D721Med (cell line): ENCODE measurements around the gene CTXND2.
"Not testable (repeated sequence)": the region's sequence is repeated elsewhere in the genome, so short reads cannot be mapped to it uniquely, and the experiment has no call there.

Experiments
- DNase-seq: peaks from one replicate; pipeline ENCODE4 v3.0.0; 2011; ENCODE audit warnings: low spot score; ENCODE audit not compliant: insufficient read length
- FAIRE-seq: peaks from 2 replicates; lab custom pipeline; 2011; peaks lifted over from hg19 to GRCh38; lab: Jason Lieb, UNC
- TF ChIP-seq, protein P1 (sequence below): IDR thresholded peaks from 2 replicates; pipeline ENCODE4 v1.5.1; 2012; ENCODE audit warnings: mild to moderate bottlenecking, control low read depth; ENCODE audit not compliant: insufficient read depth; ENCODE audit errors: missing control alignments

Gene CTXND2

DNA sequence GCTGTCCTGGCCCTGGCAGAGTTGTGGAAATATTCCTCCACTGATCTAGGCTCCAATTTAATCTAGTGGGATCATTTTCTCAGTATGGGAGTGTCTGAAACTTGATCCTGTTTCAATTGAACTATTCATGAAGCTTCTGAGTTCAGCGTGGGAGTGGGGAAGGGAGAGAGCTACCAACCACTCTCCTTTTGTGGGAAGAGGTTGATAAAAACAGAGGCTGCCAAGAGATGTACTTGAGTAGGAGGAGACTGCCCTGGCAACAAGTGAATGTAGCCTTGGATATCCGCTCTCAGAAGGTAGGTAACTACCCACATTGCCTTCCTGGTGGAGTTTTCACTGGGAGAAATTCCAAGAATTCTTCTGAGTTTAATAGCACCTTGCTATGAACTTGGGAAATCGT, at the start of gene CTXND2:
TSS of gene CTXND2 (plus strand) at position 119 of the 400 bp plus-strand sequence. CDS start 25,179 bp downstream, outside the sequence.
- TF ChIP-seq, protein P1, sequence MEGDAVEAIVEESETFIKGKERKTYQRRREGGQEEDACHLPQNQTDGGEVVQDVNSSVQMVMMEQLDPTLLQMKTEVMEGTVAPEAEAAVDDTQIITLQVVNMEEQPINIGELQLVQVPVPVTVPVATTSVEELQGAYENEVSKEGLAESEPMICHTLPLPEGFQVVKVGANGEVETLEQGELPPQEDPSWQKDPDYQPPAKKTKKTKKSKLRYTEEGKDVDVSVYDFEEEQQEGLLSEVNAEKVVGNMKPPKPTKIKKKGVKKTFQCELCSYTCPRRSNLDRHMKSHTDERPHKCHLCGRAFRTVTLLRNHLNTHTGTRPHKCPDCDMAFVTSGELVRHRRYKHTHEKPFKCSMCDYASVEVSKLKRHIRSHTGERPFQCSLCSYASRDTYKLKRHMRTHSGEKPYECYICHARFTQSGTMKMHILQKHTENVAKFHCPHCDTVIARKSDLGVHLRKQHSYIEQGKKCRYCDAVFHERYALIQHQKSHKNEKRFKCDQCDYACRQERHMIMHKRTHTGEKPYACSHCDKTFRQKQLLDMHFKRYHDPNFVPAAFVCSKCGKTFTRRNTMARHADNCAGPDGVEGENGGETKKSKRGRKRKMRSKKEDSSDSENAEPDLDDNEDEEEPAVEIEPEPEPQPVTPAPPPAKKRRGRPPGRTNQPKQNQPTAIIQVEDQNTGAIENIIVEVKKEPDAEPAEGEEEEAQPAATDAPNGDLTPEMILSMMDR: no peak
- DNase-seq (no peak), FAIRE-seq (no peak)

DNA sequence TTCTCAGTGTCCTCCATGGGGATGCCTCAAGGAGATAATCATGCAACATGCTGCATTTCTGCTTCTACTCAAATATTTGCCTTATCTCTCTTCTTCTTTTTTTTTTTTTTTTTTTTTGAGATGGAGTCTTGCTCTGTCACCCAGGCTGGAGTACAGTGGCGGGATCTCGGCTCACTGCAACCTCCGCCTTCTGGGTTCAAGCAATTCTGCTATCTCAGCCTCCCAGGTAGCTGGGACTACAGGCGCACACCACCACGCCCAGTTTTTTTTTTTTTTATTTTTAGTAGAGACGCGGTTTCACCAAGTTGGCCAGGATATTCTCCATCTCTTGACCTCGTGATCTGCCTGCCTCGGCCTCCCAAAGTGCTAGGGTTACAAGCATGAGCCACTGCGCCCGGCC, 46.1 kb upstream of the CTXND2 start:
- DNase-seq, FAIRE-seq: not testable (repeated sequence)

DNA sequence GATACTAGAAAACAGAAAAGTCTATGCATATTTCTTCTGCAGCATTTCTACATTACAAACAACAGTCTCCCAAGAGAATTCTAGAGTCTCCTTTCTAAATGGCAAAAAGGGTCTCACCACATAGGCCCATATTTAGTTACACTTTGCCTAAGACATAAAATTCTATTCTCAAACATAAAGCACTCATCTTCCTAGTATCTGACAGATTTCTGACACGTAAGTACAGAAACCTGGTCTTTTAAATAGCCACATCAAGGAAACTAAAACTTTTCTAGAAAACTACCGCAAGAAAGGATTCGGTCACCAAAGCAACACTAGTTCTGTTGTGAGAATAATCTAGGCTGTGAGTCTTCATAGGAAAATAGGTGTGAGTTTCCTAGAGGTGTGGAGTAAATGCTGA, 45.3 kb upstream of the CTXND2 start:
- FAIRE-seq (no peak), DNase-seq (no peak)
- TF ChIP-seq, protein P1: no peak

DNA sequence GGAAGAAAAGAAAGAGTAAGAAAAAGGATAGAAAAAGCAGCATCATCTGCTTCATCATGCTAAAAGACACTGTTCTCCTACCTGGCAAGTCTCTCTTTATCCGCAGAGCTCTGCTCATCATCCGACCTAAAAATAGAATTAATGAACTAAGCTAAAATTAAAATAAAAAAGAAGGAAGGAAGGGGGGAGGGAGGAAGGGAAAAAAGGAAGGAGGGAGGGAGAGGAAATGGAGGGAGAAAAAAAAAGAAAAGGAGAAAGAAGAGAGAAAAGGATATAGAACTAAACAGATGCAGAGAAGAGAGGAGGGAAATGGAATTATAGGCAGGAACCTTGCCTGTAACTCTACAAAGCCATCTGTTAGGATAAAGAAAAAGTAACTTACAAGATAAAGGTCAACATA, 44.6 kb upstream of the CTXND2 start:
- DNase-seq: no peak
- FAIRE-seq: no peak
- TF ChIP-seq, protein P1: no peak

DNA sequence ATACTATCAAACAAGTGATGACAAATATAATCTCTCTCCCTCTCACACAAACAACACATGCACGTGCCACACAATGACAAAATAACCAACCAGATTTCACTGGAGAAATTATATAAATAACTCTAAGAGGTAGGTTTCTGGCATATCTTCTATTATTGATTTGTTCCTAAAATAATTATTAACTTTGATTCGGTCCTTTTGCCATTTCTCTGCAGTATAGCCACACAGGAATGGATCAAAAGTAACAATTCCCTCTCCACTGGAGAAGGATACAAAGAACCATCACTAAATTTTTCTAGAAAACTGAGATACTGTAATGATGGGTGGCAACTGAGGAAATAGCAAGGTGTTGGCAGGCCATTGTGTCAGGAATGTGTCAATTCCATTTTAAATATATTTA, 44.0 kb upstream of the CTXND2 start:
- DNase-seq (no peak), FAIRE-seq (no peak)
- TF ChIP-seq, protein P1: no peak

DNA sequence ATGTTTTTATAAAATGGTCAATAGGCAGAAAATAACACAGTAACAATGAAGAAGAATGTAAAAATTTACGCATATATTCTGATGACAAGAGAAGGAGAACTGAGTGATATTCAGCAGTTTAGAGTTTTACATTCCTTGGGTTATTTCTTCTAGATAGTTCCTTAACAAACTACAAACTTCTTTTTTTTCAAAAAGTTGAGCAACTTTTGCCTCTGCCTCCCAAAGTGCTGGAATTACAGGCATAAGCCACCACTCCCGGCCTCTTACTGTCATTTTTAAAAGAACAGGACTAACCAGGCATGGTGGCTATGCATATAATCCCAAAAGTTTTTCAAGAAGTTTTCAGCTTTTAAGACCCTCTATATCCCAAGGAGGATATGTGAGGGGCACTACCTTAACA, 43.5 kb upstream of the CTXND2 start:
- FAIRE-seq (no peak), DNase-seq (no peak)
- TF ChIP-seq, protein P1: no peak

DNA sequence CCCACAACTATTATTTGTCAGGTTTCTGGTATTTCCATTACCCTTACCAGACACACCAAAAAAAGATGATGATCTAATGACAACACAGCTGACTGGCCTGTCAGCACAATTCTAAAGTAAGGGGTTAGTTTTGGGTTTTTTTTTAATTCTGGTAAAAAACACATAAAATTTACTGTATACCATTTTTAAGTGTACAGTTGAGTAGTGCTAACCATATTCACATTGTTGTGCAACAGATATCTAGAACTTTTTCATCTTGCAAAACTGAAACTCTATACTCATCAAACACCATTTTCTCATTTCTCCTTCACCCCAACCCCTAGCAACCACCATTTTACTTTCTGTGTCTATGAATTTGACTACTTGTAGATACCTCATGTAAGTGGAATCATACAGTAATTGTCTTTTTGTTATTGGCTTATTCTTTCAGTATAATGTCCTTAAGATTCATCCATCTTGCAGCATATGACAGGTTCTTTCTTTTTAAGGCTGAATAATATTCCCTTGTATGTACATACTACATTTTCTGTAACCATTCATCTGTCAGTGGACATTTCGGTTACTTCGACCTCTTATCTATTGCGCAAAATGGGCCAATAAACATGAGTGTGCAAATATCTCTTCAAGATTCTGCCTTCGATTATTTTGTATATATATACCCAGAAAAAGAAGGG, 40.3 kb upstream of the CTXND2 start:
- TF ChIP-seq, protein P1: no peak
- DNase-seq: no peak
- peak; percentile 32 for FAIRE-seq

DNA sequence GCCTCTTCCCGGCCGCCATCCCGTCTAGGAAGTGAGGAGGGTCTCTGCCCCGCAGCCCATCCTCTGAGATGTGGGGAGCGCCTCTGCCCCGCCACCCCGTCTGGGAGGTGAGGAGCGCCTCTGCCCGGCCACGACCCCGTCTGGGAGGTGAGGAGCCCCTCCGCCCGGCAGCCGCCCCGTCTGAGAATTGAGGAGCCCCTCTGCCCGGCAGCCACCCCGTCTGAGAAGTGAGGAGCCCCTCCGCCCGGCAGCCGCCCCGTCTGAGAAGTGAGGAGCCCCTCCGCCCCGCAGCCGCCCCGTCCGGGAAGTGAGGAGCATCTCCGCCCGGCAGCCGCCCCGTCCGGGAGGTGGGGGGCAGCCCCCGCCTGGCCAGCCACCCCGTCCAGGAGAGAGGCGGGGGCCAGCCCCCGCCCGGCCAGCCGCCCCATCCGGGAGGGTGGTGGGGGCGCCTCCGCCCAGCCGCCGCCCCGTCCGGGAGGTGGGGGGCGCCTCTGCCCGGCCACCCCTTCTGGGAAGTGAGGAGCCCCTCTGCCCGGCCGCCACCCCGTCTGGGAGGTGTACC, 36.1 kb upstream of the CTXND2 start:
- DNase-seq, FAIRE-seq: not testable (repeated sequence)

DNA sequence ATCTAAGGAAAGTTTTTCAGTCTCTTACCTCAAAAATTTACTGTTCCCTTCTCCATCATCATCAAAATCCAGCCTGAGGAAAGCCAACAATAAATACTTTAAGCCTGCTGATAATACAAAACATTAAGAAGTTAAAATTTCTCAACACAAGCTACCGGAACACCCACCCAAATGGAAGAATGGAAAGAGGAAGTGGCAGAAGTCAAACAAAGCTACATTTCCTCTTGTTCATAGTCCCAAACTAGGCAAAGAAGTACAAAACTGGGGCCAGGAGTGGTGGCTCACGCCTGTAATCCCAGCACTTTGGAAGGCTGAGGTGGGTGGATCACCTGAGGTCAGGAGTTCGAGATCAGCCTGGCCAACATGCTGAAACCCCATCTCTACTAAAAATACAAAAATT, 34.2 kb upstream of the CTXND2 start:
- not testable (repeated sequence) for DNase-seq, FAIRE-seq
